ENCODE results near the gene PIEZO2.
"Not testable (repeated sequence)": the region's sequence is repeated elsewhere in the genome, so short reads cannot be mapped to it uniquely, and the experiment has no call there.

DNA sequence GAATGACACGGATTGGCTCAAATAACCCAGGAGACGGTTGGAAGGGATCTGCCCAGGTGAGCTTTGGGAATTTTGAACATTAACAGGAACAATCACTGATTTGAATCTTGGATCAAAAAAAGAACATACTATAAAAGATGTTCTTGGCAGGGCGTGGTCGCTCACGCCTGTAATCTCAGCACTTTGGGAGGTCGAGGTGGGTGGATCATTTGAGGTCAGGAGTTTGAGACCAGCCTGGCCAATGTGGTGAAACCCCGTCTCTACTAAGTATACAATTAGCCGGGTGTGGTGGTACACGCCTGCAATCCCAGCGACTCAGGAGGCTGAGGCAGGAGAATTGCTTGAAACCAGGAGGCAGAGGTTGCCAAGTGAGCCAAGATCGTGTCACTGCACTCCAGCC lies 24.8 kb upstream of the PIEZO2 start:
- TF ChIP-seq EZH2 (IDR thresholded peaks at IDR 0.05; ENCODE audit: low read length); CTCF (optimal IDR thresholded peaks at IDR 0.05 in 1 of 3, IDR thresholded peaks at IDR 0.05 in 1 of 3, conservative IDR thresholded peaks at IDR 0.05 in 1 of 3; ENCODE audit: extremely low read depth in 1 of 3, insufficient read depth in 2 of 3, low read length in 3 of 3): not testable (repeated sequence)

Data from keratinocyte (primary cell).